ENCODE results near the gene LAMP1. TPM values are rescaled to one million over a fixed set of nuclear protein-coding genes. Genes with fewer than 3 reads are reported as not detected.

Gene LAMP1
- total and polyA plus RNA-seq, 2 of the 4 experiments (the other 2 are of a cell fraction): 60.6 to 229 TPM

DNA sequence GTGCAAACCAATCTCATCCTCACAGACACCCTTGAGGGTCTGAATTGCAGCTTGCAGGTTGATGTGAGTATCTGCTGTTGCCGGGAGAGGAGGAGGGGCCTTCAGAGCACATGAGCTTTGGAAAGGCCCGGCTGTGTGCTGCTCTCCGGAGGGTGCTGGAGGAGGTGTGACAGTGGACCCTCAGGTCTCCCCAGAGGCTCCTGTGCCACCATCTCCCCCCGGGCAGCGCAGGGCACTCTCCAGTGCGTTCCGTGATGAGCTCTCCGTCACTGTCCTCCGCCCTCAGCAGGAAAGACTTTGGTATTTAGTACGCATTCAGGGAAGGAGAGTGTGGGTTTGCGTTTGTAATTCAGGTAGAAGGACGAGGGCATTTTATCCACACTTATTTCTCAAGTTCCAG lies 20.0 kb downstream of the LAMP1 start:
- H2BK5ac ChIP-seq (ENCODE audit: low read depth, low read length, poor library complexity, severe bottlenecking): no peak overlapping the region
- H3K4me2 ChIP-seq (ENCODE audit: low read depth, low read length): no peak overlapping the region
- ChIA-PET POLR2A (ENCODE audit: unreplicated experiment) (no interaction called here), CTCF (no interaction called here)
- no peak overlapping the region for H3K4ac ChIP-seq (ENCODE audit: low read depth, low read length)
- 60% methylated on average over 2 of the region's 12 CpGs; no CpG with 5 or more reads in 1 of the 2 experiments for WGBS, 2 experiments (ENCODE audit: extremely low coverage in 2 of 2, insufficient read length in 1 of 2)
- no TSS peak for BruUV-seq (replicated peaks)
- ATAC-seq (ENCODE audit: low read depth) (no peak), DNase-seq (no peak)
- H4K91ac ChIP-seq (ENCODE audit: insufficient read depth, low read depth, low read length): no peak overlapping the region
- H3K79me1 ChIP-seq (ENCODE audit: low read depth in 1 of 2, low read length in 2 of 2): peaks cover 10 to 61% of the 10 kb centered on the region in 2 experiments
- no peak overlapping the region for H4K5ac ChIP-seq (ENCODE audit: low read depth, low read length)
- no peak overlapping the region for H2AFZ ChIP-seq (replicated peaks; ENCODE audit: low read length, poor library complexity)
- H3K56ac ChIP-seq (ENCODE audit: extremely low read depth, insufficient read depth, low read length): no peak overlapping the region
- no peaks in the 10 kb centered on the region for H3K9me1 ChIP-seq (ENCODE audit: insufficient read depth, low read length)
- no peak overlapping the region for H2AK9ac ChIP-seq (replicated peaks; ENCODE audit: low read depth, low read length, poor library complexity)
- H3K27ac ChIP-seq (ENCODE audit: insufficient read depth, low read length): no peak overlapping the region
- dilution Hi-C loops (cut with HindIII; ENCODE audit: low sequenced_read_pairs, unreplicated experiment) (no loop called here), intact Hi-C loops (cut with micrococcal nuclease) (no loop called here), in situ Hi-C loops (cut with MboI; ENCODE audit: low sequenced_read_pairs) (no loop called here)
- H3K4me3 ChIP-seq (ENCODE audit: insufficient read depth, low read depth, low read length): no peak overlapping the region
- no peak overlapping the region for H3K14ac ChIP-seq (replicated peaks; ENCODE audit: low read depth, low read length)
- H3K9me3 ChIP-seq (ENCODE audit: control insufficient read depth, insufficient read depth, low read length): no peaks in the 10 kb centered on the region
- peaks cover 45% of the 10 kb centered on the region for H4K20me1 ChIP-seq (ENCODE audit: insufficient read depth, low read length)
- no peak overlapping the region for H3K9ac ChIP-seq (ENCODE audit: low read depth, low read length)
- no peak overlapping the region for H4K8ac ChIP-seq (ENCODE audit: low read depth in 2 of 2, low read length in 2 of 2)
- no peak overlapping the region for H3K23ac ChIP-seq (ENCODE audit: low read depth, low read length)
- H2BK120ac ChIP-seq (ENCODE audit: low read depth, low read length): no peak overlapping the region
- H3K27me3 ChIP-seq (ENCODE audit: control insufficient read depth, insufficient read depth, low read length): no peaks in the 10 kb centered on the region
- H3K4me1 ChIP-seq (ENCODE audit: control insufficient read depth, insufficient read depth, low read length): no peaks in the 10 kb centered on the region
- H2BK20ac ChIP-seq (ENCODE audit: low read depth, low read length): no peak overlapping the region
- H3K18ac ChIP-seq (ENCODE audit: low read depth, low read length): no peak overlapping the region
- H2BK15ac ChIP-seq (ENCODE audit: low read depth, low read length): no peak overlapping the region
- TF ChIP-seq MAZ (IDR thresholded peaks at IDR 0.05; ENCODE audit: borderline replicate concordance, low read depth, low read length): no peak
- TF ChIP-seq BHLHE40 (IDR thresholded peaks at IDR 0.05; ENCODE audit: low read depth, low read length): no peak
- no peak for TF ChIP-seq MAFK (IDR thresholded peaks at IDR 0.05; ENCODE audit: low read depth, low read length)
- no peak for TF ChIP-seq SMC3 (IDR thresholded peaks at IDR 0.05; ENCODE audit: low read depth, low read length)
- no peak for TF ChIP-seq MXI1 (IDR thresholded peaks at IDR 0.05; ENCODE audit: borderline replicate concordance, low read depth, low read length)
- no peak for TF ChIP-seq RAD21 (IDR thresholded peaks at IDR 0.05; ENCODE audit: low read length)
- TF ChIP-seq CHD1 (IDR thresholded peaks at IDR 0.05; ENCODE audit: low read depth, low read length): no peak
- no peak for TF ChIP-seq FOS (IDR thresholded peaks at IDR 0.05; ENCODE audit: low read depth, low read length)
- no peak for TF ChIP-seq NFE2L2 (IDR thresholded peaks at IDR 0.05; ENCODE audit: low read depth, low read length)
- no peak for TF ChIP-seq POLR2A (IDR thresholded peaks at IDR 0.05; ENCODE audit: low read depth, low read length)
- TF ChIP-seq CEBPB (IDR thresholded peaks at IDR 0.05; ENCODE audit: low read depth, low read length): no peak
- no peak overlapping the region for H2AK5ac ChIP-seq (ENCODE audit: low read depth, low read length)
- H3K36me3 ChIP-seq (ENCODE audit: control insufficient read depth, insufficient read depth, low read length): peaks cover 47% of the 10 kb centered on the region
